GM19468 (cell line): ENCODE measurements around the gene GPR42.

ENCODE experiments used
- ATAC-seq: cut with Tn5 transposase; IDR thresholded peaks from one replicate; pipeline ENCODE4 v1.9.1; 2021; ENCODE audit warnings: mild to moderate bottlenecking, moderate library complexity, moderate number of reproducible peaks; ENCODE audit not compliant: unreplicated experiment; ENCODE audit errors: extremely low read depth

Gene GPR42

GRCh38 chr19:35417713-35418534 is 47.1 kb downstream of the GPR42 start:
- no peak for ATAC-seq

GRCh38 chr19:35419046-35419445 is 48.2 kb downstream of the GPR42 start:
- no peak for ATAC-seq

- no peak for ATAC-seq
Measured at GRCh38 chr19:35419805-35420204, 48.9 kb downstream of the GPR42 start.

GRCh38 chr19:35421362-35421761 is 50.5 kb downstream of the GPR42 start:
- ATAC-seq = no peak
